NCI-H345 treated with DMSO at 0.1 percent for 48 hours (cell line): ENCODE results near the gene ANTXR1.
"Not testable (repeated sequence)": the region's sequence is repeated elsewhere in the genome, so short reads cannot be mapped to it uniquely, and the experiment has no call there.

Experiments used
- DNase-seq: peaks from one replicate; lab custom pipeline; 2025; ENCODE audit not compliant: unreplicated experiment; lab: John Stamatoyannopoulos, UW

The ANTXR1 gene

DNA sequence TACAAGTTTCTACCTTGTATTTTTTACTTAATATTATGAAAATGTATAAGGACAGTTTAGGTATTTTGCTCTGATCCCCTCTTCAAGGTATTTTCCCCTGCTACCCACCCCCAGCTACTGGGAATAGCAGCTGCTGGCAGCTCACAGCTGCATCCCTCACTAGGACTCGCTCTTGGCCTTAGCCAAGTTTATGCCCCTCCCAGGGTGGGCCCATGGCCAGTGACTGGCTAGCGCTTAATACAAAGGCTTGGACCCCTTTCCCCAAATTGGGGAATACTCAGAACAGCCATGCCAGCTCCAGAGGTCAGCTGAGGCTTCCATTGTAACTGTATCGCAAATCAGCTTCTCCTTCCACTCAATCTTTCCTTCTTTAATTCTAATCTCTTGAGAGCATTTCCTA lies 242.8 kb downstream of the ANTXR1 start:
- no peak for DNase-seq

DNA sequence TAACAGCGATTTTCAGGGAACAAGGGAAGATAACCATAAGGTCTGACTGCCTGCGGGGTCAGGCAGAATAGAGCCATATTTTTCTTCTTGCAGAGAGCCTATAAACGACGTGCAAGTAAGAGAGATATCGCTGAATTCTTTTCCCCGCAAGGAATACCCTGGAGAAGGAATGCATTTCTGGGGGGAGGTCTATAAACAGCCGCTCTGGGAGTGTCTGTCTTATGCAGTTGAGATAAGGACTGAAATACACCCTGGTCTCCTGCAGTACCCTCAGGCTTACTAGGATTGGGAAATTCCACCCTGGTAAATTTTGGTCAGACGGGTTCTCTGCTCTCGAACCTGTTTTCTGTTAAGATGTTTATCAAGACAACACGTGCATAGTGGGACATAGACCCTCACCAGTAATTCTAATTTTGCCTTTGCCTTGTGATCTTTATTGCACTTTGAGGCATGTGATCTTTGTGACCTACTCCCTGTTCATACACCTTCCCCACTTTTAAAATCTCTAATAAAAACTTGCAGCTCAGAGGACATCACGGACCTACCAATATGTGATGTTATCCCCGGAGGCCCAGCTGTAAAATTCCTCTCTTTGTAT lies 247.1 kb downstream of the ANTXR1 start:
- not testable (repeated sequence) for DNase-seq

DNA sequence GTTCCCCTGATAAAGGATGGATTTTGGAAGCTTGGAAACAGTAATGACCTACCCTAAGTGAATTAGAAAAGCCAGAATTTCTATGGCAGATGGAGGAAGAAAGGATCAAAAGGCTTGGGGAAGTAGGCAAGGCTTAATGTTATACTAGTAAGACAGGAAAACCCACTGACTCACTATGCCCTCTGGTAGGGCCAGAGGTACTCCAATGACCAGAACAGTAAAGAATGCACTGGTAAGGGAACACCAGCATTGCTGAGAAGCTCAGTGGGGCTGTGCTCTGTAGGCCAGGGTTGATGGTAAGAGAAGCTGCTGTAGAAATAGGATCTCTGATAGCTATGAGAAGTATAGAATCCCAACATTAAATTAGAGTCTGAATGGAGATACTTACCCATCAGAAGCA lies 247.7 kb downstream of the ANTXR1 start:
- no peak for DNase-seq

DNA sequence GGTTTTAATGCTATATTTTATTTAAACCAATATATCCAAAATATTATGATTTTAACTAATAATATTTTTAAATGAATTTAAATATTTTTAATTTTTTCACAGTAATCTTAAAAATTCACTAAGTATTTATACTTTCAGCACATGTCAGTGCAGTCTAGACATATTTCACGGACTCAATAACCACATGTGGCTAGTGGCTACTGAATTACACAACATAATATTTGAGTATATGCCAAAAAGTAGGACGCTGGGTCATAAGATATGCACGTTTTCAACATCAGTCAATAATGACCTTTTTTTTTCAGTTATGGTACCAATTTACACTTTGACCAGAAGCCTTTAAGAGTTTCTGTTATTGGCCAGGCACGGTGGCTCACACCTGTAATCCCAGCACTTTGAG lies 256.4 kb downstream of the ANTXR1 start:
- DNase-seq: no peak

DNA sequence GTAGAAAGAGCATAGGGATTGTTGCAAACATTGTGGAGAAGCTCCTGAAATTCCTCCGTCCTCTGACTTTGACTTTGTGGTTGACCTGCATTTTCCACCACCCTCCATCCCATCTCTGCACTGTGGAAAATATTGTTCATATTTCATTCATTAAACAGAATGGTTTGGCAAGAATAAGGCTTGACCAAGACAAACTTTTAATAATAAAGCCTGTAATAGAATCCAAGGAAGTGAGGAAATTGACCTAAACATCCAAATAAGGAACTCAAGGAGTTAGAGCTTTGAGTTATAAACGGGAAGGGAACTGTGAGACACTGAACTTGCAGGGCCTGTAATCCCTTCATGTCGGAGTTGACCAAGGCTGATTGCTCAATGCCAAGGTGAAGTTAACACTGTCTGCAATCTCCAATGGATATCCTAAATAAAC lies 258.9 kb downstream of the ANTXR1 start:
- DNase-seq: no peak

DNA sequence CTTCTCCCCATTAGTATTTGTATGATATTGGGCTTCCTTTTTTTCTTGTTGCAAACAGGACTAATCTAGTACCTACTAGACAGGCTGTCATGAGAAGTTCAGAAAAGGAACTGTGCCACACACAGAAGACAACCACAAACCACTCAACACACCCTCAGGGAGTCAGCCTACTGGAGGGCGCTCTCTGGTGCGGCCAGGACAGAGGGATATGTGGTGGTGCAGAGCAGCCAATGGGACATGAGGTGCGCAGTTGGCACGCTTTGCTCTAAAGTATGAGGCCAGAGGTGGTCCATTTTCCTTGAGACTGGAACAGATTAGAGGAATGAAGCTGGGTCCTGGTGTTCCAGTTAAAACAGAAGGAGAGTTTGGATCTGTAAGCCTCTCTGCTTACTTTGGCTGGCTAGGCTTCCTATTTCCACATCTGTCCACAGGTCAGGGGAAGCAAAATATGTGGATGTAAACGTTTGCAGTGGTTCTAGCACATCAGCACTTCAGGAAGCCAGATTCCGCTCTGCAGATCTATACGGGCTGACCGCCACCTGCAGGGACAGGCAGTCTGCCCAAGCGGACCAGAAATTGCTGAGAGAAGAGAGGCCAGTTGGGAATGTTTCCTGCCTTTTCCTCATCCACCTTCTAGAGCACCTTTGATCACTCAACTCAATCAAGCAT lies 260.0 kb downstream of the ANTXR1 start:
- DNase-seq: no peak

DNA sequence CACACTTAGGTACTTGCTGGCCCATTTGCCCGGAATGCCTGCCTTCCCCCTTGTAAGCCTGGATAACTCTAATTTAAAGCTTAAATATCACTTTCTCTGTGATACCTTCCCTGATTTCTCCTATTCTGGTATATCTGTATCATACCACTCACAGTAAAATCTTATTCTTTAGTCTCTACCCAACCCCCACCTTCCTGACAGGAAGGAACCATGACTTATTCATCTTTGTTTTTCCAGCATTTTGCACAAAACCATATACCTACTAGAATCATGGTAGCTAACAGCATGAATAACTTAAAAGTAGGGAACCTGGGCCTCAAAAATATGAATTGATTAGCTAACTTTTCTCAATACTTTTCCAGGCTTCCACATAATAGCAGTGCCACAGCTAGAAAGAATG lies 262.5 kb downstream of the ANTXR1 start:
- no peak for DNase-seq

DNA sequence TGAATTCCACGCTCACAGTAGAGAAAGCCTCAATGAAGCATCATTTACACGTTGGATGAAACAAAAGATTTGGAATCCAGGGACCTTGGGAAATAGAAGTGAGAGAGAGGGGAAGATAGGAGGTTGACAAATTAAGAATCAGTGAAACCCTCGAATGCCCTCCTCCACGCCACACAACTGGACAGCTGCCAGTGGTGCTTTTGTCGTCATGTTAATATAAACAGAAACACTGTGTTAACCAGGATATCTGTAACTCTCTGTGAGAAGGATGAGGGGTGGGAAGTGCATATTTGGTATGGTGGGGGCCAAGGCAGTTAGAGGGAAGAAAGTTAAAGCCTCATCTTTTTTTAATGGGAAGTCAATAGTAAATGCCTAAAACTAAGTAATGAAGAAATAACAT lies 265.4 kb downstream of the ANTXR1 start:
- DNase-seq: no peak

DNA sequence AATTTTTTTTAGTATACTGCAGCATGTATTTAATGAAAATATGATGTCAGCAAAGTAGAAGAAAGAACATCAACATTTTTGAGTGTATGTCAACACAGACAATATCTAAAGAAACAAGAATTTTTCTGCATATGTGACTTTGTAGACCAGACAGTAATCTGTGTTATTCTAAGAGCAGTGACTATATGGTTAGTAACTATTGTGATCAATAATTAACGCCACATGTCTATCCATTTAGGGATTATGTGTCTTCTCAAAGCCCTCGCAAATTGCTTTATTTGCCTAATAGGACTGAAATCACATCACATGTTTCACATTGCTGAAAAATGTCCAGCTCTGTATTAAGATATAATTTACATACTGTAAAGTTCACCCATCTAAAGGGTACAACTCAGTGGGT lies 266.2 kb downstream of the ANTXR1 start:
- DNase-seq: no peak

DNA sequence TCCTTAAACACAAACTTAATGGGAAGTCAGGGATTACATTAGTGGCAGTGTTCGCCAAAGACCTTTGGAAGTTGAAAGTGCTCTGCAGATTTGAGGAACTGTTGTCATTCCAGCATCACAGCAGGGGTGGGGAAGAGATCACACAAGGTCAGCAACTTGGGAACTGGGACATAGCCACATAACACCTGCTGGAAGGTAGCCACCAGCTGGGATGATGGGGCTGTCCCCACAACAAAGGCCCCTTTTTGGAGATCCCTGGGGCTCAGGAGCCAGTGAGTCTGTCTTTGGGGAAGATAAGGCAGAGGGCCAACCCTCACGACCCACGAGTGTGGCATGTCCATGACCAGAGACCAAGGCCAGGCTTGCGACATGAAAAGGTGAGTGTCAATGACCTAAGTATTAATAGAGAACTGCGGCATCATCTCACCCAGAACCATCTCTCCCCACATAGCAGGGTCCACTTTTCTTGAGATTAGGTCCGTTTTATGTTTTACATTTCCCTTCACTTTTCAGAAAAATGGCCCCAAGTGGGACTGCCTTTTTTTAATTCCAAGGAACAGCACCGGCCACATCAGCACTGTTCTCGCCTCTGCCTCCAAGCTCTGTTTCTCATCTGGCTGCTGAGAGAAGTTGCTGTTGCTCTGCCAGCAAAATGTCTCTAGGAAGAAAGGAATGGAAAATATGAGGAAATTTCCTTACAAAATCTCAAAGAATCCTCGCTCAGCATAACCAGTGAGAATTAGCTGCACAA lies 267.1 kb downstream of the ANTXR1 start:
- DNase-seq: no peak

DNA sequence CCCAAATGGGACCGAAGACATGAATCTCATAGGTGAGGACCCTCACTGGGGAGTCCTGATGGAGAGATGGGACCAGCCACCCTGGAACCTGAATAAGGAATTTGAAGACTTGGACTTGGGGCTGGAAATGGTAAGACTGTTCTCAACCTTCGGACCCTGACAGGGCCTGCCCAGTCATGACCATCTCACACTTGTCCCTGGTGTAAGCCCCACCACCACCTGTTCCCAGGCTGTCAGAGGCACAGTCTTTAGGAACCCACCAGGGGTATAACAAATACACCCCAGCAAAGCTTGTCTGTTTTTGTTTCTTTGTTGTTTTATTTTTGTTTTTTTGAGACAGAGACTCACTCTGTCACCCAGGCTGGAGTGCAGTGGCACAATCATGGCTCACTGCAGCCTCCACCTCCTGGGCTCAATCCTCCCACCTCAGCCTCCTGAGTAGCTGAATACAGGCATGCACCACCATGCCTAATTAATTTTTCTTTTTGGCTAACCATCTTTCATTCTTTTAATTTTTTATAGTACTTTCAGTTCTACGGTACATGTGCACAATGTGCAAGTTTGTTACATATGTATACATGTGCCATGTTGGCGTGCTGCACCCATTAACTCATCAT lies 267.9 kb downstream of the ANTXR1 start:
- no peak for DNase-seq

DNA sequence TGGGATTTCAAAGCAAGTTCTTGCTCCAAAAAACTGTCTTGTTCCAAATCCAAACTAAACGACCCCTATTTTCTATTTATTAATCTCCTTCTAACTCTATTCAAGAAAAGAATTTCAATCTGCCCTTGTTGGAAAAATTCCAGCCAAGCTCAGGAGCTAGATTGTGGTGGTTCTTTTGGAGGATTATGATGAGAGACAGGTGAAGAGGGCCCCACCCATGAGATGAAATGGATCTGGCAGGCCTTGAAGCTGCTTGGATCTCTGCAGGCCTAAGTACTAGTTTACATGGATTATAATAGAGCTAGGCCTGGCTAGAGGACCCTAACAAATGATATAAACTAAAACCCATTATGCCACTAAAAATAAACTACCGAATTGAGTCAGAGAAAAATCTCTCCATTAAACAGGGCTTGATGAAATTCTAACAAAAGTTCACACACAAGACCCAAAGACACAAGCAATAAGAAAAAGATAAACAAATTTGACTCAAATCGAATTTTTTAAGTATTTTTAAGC lies 272.5 kb downstream of the ANTXR1 start:
- DNase-seq: no peak

DNA sequence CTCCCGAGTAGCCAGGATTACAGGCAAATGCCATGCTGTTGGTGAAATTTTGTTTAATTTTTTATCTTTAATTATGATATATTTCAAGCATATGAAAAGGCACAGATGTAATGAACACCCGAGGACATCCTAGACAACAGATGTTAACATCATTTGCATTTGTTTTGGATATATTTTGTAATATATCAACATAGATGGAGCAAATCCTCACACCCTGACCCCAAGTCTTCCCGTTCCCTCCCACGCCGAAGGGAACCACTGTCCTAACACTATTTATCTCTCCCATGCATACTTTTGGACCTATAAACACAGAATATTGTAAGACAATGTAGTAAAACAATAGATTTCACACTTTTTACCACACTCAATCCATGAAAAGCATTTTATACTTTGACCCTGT lies 274.6 kb downstream of the ANTXR1 start:
- DNase-seq: no peak

DNA sequence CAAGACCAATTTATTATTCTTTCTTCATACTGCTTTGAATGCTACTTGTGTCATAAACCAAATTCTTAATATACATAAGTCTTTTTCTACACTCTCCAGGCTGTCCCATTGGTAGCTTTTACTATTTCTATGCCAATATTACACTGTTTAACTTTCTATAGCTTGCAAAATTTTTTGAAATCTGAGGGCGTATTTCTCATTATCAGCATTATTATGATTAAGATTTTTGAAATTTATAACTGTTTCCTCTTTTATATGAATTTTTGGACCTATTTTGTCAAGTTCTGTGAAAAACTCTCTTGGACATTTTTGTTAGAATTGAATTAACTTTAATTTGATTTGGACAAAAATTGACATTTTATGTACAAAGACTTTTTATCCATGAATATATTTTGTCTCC lies 275.4 kb downstream of the ANTXR1 start:
- DNase-seq: no peak

DNA sequence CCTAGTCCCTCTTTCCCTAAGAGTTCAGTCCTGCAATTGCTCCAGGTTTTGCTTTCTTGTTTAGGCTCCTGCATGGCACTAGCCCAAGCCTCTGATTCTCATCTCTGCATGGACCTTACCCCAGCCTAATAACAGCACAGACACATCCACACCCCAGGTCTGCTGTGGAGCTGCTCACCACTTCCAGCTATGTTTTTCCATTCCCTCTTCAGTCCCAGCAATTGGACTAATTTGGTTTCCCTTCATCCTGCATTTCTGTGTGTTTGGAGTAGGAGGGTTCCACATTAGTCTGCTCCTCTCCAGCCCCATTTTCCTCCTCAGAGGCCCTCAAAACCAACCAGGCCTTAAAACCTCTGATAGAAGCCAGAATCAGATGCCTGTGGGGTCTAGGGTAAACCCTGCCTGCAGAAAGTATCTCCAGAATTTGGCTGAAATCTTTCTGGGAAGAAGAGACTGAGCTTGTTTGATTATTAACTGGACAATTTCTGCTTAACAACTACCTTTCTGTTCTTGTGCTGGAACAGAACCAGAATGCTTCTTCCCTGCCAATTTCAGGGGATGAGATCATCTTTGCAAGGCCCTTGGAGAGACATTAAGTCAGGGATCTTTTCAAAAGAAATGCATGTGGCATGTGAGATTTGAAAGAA lies 278.1 kb downstream of the ANTXR1 start:
- no peak for DNase-seq

DNA sequence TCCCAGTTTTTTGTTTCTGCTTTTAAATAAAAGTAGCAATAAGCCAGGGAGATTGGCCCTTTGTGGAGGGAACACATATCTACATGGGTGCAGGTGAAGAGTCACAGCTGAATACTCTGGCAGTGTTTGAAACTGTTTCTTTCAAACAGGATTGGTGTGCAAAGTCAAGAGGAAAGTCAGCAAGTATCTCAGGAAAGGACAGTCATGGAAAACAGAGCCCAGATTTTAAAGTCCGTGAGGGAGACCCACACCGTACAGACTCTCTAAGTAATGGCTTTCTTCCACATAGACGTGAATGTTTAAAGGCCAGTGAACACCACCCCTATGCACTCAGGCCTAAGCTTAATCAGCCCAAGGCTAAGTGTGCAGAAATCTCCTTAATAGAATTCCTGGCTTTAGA lies 278.7 kb downstream of the ANTXR1 start:
- DNase-seq: no peak

DNA sequence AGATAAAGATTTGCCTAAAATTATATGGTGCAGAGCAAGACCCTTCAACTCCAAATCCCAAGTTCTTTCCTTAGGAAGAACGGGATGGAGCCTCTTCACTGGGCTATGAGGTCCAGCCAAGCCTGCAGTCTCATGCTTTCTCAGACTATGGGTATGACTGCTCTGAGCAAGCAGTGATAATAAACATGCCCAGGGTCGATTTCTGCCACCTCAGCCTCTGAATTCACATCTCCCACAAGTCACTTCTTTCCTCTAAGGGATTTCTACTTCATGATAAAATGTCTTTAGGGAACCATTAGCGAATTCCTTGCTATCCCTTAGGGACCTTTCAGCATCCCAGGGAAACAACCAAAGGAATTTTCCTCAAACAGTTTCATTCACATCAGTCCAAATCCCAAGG lies 279.3 kb downstream of the ANTXR1 start:
- DNase-seq: no peak

DNA sequence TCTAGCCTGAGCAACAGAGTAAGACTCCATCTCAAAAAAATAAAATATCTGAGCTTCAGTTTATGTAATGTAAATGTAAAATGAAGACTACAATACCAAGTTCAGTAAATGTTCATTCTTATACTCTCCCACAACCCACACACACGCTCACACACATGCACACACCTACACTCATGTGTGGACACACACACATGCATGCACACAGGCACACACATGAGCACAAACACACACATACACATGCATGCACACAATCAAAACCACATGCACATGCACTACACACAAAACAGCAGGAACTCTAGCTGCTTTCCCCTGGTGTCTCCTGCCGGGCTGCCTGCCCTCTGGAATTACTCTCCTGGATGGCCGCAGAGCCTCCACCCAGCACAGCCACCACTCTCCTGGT lies 283.4 kb downstream of the ANTXR1 start:
- DNase-seq: no peak

DNA sequence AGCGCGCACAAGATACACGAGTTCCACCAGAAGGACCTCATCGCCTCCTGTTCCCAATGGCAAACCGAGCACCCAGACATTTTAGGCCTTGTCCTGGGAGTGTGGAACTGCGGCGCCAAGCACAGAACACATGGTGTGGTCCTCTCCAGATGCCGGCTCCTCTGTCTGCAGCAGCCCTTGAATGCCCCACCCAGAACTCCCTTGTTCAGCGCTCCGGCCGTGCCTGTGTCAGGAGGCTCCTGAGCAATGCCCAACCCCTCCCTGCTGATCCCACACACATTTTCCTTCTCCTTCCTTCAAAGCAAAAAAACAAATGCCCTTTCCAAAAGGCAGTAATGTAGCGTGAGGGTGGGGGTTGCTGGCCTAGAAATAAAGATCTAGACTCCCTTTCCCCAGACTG lies 284.2 kb downstream of the ANTXR1 start:
- no peak for DNase-seq

DNA sequence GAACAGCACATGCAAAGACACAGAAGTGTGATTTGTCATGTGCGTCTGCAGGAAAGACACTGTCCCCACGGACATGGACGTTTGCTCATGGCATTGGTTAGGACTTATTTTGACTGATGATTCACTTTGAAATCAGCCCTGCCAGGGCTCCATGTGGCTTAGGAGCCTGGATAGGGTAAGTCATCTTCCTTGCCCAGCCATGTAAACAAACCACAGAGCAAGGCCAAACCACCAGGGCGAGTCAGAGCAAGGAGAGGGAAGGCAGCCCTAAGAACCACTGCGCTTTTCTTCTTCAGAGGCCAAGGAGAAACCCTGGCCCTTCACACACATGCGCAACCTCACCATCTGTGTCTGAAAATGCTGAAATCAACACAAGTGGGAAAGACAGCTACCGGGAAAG lies 285.3 kb downstream of the ANTXR1 start:
- no peak for DNase-seq

DNA sequence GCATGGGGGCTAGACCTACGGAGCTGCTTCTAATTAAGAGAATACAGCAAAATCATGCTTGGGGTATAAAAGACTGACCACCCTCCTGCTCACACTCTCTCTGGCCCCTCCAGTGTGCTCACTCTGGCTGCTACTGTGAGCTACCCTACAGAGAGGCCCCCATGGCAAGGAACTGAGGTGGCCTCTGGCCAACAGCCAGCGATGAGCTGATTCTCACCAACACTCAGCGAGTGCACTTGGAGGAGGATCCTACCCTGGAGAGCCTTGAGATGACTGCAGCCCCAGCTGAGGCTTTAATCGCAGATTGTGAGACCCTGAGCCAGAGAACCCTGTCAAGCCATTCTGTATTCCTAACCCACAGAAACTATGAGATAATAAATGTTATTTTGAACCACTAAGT lies 285.9 kb downstream of the ANTXR1 start:
- no peak for DNase-seq
